IMR-90 (cell line): ENCODE results near the gene EPM2AIP1. TPM values are rescaled to one million over a fixed set of nuclear protein-coding genes. Genes with fewer than 3 reads are reported as not detected.

Experiments used
- ATAC-seq: fragments of 200-7000 bp; cut with Tn5 transposase; 2 replicates; pipeline ENCODE4 v1.9.1; 2020; ENCODE audit warnings: low read depth, mild to moderate bottlenecking, moderate library complexity
- BruUV-seq: library from RNA; stranded (reverse); fragments of 400-500 nt; replicated peaks from 2 replicates; lab custom pipeline; 2021; lab: Mats Ljungman, UMichigan
- CTCF ChIA-PET: fragments of 300-600 bp; formaldehyde crosslinking; extraction: SDS; loops from one replicate; lab custom pipeline; 2021; ENCODE audit warnings: antibody characterized with exemption; lab: Yijun Ruan, JAX
- POLR2A ChIA-PET: fragments of 300-600 bp; sonication (Branson Sonifier 250); formaldehyde crosslinking; loops from one replicate; lab custom pipeline; 2022; ENCODE audit warnings: antibody characterized with exemption; ENCODE audit not compliant: unreplicated experiment; lab: Charles Lee
- DNase-seq: peaks from one replicate; pipeline ENCODE4 v3.0.0; 2013
- H2AFZ ChIP-seq: replicated peaks from 2 replicates; pipeline ENCODE3; 2013; ENCODE audit warnings: low read length, mild to moderate bottlenecking; ENCODE audit not compliant: poor library complexity
- H2AK5ac ChIP-seq: 2 replicates; pipeline ENCODE4 v1.6.1; 2013; ENCODE audit warnings: low read depth, low read length, inconsistent platforms
- H2AK9ac ChIP-seq: replicated peaks from 2 replicates; pipeline ENCODE3; 2013; ENCODE audit warnings: mild to moderate bottlenecking, low read depth, low read length, moderate library complexity; ENCODE audit not compliant: poor library complexity
- H2BK120ac ChIP-seq: 2 replicates; pipeline ENCODE4 v1.6.1; 2013; ENCODE audit warnings: low read depth, low read length, inconsistent platforms
- H2BK15ac ChIP-seq: 3 replicates; pipeline ENCODE4 v1.6.1; 2013; ENCODE audit warnings: low read depth, low read length, inconsistent platforms
- H2BK20ac ChIP-seq: 2 replicates; pipeline ENCODE4 v1.6.1; 2013; ENCODE audit warnings: low read depth, mild to moderate bottlenecking, inconsistent platforms, low read length, moderate library complexity
- H2BK5ac ChIP-seq: 2 replicates; pipeline ENCODE4 v1.6.1; 2013; ENCODE audit warnings: mild to moderate bottlenecking, low read depth, low read length, inconsistent platforms; ENCODE audit not compliant: poor library complexity, severe bottlenecking
- H3K14ac ChIP-seq: replicated peaks from 2 replicates; pipeline ENCODE4 v1.6.1; 2013; ENCODE audit warnings: low read depth, low read length, inconsistent platforms
- H3K18ac ChIP-seq: 2 replicates; pipeline ENCODE4 v1.6.1; 2013; ENCODE audit warnings: low read depth, low read length, control low read depth
- H3K23ac ChIP-seq: 2 replicates; pipeline ENCODE4 v1.6.1; 2013; ENCODE audit warnings: low read depth, low read length, inconsistent platforms
- H3K27ac ChIP-seq: 2 replicates; pipeline ENCODE4 v1.5.1; 2013; ENCODE audit warnings: mild to moderate bottlenecking, control low read depth, low read length; ENCODE audit not compliant: insufficient read depth
- H3K27me3 ChIP-seq: 2 replicates; pipeline ENCODE4 v1.6.1; 2013; ENCODE audit warnings: low read length; ENCODE audit not compliant: control insufficient read depth, insufficient read depth
- H3K36me3 ChIP-seq: 2 replicates; pipeline ENCODE4 v1.6.1; 2013; ENCODE audit warnings: low read length, mixed read lengths; ENCODE audit not compliant: control insufficient read depth, insufficient read depth
- H3K4ac ChIP-seq: 2 replicates; pipeline ENCODE4 v1.6.1; 2013; ENCODE audit warnings: low read depth, low read length, inconsistent platforms
- H3K4me1 ChIP-seq: 2 replicates; pipeline ENCODE4 v1.6.1; 2013; ENCODE audit warnings: low read length, mixed read lengths; ENCODE audit not compliant: control insufficient read depth, insufficient read depth
- H3K4me2 ChIP-seq: 2 replicates; pipeline ENCODE4 v1.6.1; 2013; ENCODE audit warnings: low read depth, mild to moderate bottlenecking, control low read depth, low read length, moderate library complexity
- H3K4me3 ChIP-seq: 2 replicates; pipeline ENCODE4 v1.5.1; 2013; ENCODE audit warnings: low read depth, mild to moderate bottlenecking, control low read depth, low read length, moderate library complexity; ENCODE audit not compliant: insufficient read depth
- H3K56ac ChIP-seq: 2 replicates; pipeline ENCODE4 v1.6.1; 2013; ENCODE audit warnings: low read length, inconsistent platforms; ENCODE audit not compliant: insufficient read depth; ENCODE audit errors: extremely low read depth
- H3K79me1 ChIP-seq, 2 experiments: 2 replicates each; pipeline ENCODE4 v1.6.1; 2013; ENCODE audit warnings: low read length in 2 of 2, inconsistent platforms in 1 of 2, low read depth in 1 of 2
- H3K9ac ChIP-seq: 2 replicates; pipeline ENCODE4 v1.6.1; 2013; ENCODE audit warnings: low read depth, low read length, control low read depth
- H3K9me1 ChIP-seq: 2 replicates; pipeline ENCODE4 v1.6.1; 2013; ENCODE audit warnings: low read length, inconsistent platforms; ENCODE audit not compliant: insufficient read depth
- H3K9me3 ChIP-seq: 2 replicates; pipeline ENCODE4 v1.6.1; 2013; ENCODE audit warnings: low read length; ENCODE audit not compliant: control insufficient read depth, insufficient read depth
- H4K20me1 ChIP-seq: 2 replicates; pipeline ENCODE4 v1.6.1; 2013; ENCODE audit warnings: low read length, inconsistent platforms; ENCODE audit not compliant: insufficient read depth
- H4K5ac ChIP-seq: 2 replicates; pipeline ENCODE4 v1.6.1; 2013; ENCODE audit warnings: mild to moderate bottlenecking, low read depth, low read length, control low read depth
- H4K8ac ChIP-seq, 2 experiments: 2 replicates each; pipeline ENCODE4 v1.6.1; 2013; ENCODE audit warnings: low read depth in 2 of 2, low read length in 2 of 2, control low read depth in 1 of 2, inconsistent platforms in 1 of 2
- H4K91ac ChIP-seq: 2 replicates; pipeline ENCODE4 v1.6.1; 2013; ENCODE audit warnings: low read depth, low read length, inconsistent platforms; ENCODE audit not compliant: insufficient read depth
- MAFK ChIP-seq: IDR thresholded peaks from 2 replicates; pipeline ENCODE4 v1.6.1; 2012; ENCODE audit warnings: low read depth, low read length, improper control_type of control experiment
- POLR2A ChIP-seq: IDR thresholded peaks from 2 replicates; pipeline ENCODE4 v1.6.1; 2012; ENCODE audit warnings: mild to moderate bottlenecking, low read depth, low read length
- whole genome bisulfite sequencing, 2 experiments: methylation state at CpG; one replicate each; pipeline versions ENCODE4 v1.1.5 to v1.1.7; 2013; ENCODE audit warnings: missing lambda C conversion rate in 2 of 2; ENCODE audit not compliant: insufficient read length in 1 of 2; ENCODE audit errors: extremely low coverage in 2 of 2; 5-methylcytosine and 5-hydroxymethylcytosine counted together
- dilution Hi-C: fragments of 300-500 bp; cut with HindIII; formaldehyde crosslinking; loops from one replicate; pipeline ENCODE4 v1.14.3; 2018; ENCODE audit warnings: low sequenced_read_pairs; ENCODE audit not compliant: unreplicated experiment
- in situ Hi-C: fragments of 300-500 bp; cut with MboI; formaldehyde crosslinking; loops from 3 replicates; pipeline ENCODE4 v1.14.3; 2019; ENCODE audit warnings: low sequenced_read_pairs, inconsistent platforms, mixed read lengths
- intact Hi-C: fragments of 100-400 bp; cut with micrococcal nuclease; formaldehyde crosslinking; loops from 2 replicates; pipeline ENCODE4 v1.10.0; 2022
- polyA plus RNA-seq, 3 experiments: library from polyadenylated mRNA; depleted of rRNA; stranded (reverse); fragments of >200 nt; gene quantifications; 2 replicates each; pipeline ENCODE4 v1.2.3, GENCODE V29; 2012; ENCODE audit warnings: low replicate concordance in 1 of 3
- total RNA-seq: library from RNA; depleted of rRNA; stranded (reverse); fragments of >200 nt; gene quantifications from 2 replicates; pipeline ENCODE4 v1.2.3, GENCODE V29; 2012
- TF ChIP-seq, protein P1 (sequence below): fragments of 150-350 bp; IDR thresholded peaks from 2 replicates; pipeline ENCODE4 v1.6.1; 2017; ENCODE audit warnings: mild to moderate bottlenecking, antibody characterized with exemption, low read length, low read depth

The EPM2AIP1 gene
- total and polyA plus RNA-seq, 2 of the 4 experiments (the other 2 are of a cell fraction): 6.4 to 13.4 TPM

DNA sequence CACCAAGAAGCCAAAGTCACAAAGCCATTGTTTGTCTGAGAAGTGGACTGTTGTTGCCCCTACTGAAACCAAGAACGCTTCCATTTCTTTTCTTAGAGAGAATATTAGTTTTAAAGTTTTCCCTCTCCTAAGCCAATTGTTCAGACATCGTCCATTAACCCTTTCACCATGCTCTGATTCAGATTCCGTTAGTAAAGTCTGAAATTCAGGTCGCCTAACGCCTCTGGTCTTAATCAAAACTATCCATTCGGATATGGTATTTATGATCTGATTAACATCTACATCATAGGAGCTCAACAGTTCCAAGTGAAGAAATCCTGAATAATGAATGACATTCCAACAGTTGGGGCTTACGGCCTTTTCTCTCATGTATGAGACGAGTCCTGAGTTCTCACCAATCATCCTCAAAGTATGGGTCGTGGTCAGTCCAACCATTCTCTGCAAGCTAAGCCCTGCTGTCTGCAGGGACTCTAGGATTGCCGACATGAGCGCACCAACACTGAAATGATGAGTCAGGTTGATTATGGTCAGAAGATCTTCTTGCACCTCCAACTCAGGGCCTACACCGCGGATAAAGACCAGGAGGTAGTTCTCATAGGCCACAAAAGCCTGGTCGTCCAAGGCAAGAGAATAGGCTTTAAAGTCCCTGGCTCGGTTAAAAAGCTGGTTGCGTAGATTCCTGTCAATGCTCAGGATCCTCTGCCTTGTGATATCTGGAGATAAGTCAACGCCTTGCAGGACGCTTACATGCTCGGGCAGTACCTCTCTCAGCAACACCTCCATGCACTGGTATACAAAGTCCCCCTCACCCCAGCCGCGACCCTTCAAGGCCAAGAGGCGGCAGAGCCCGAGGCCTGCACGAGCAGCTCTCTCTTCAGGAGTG lies 767 bp downstream of the EPM2AIP1 start:
- CTCF ChIA-PET: interaction anchor here (1.0 to 1.4 kb wide), 2 partner anchors 119 to 263 kb away, joined by 3 read pairs; no protein-coding TSS in a partner anchor
- peak overlapping the region; percentile 63 for H3K4me3 ChIP-seq
- WGBS, 2 experiments: 0% methylated on average over 5 of the region's 24 CpGs; no CpG with 5 or more reads in 1 of the 2 experiments
- peak overlapping the region; percentile 9; the same call in 1 of the 3 replicates for H2BK15ac ChIP-seq
- peak overlapping the region; percentile 90 for H2BK5ac ChIP-seq
- H4K5ac ChIP-seq: peak overlapping the region; percentile 71
- H4K91ac ChIP-seq: peak overlapping the region; percentile 86
- no peaks in the 10 kb centered on the region for H3K9me3 ChIP-seq
- DNase-seq (peak; percentile 74), ATAC-seq (no peak)
- H3K9ac ChIP-seq: peak overlapping the region; percentile 87
- TF ChIP-seq, protein P1, sequence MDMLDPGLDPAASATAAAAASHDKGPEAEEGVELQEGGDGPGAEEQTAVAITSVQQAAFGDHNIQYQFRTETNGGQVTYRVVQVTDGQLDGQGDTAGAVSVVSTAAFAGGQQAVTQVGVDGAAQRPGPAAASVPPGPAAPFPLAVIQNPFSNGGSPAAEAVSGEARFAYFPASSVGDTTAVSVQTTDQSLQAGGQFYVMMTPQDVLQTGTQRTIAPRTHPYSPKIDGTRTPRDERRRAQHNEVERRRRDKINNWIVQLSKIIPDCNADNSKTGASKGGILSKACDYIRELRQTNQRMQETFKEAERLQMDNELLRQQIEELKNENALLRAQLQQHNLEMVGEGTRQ: no peak
- TF ChIP-seq POLR2A: no peak
- peak; percentile 92 for TF ChIP-seq MAFK
- BruUV-seq: TSS peak; percentile 40
- in situ Hi-C loops (no loop called here), dilution Hi-C loops (no loop called here), intact Hi-C loops (loop anchor here (2.0 kb wide), 1 partner anchor 263 kb away; no protein-coding TSS in a partner anchor)
- peak overlapping the region; percentile 97 for H3K14ac ChIP-seq
- peak overlapping the region; percentile 65 for H3K18ac ChIP-seq
- peak overlapping the region; percentile 40; the same call in 1 of the 2 replicates for H2BK20ac ChIP-seq
- H3K9me1 ChIP-seq: no peaks in the 10 kb centered on the region
- peak overlapping the region; percentile 90 for H3K27ac ChIP-seq
- peak overlapping the region; percentile 97 for H2AK9ac ChIP-seq
- peak overlapping the region; percentile 36 to 88 for H4K8ac ChIP-seq
- H3K79me1 ChIP-seq: peaks cover 3 to 46% of the 10 kb centered on the region in 2 experiments
- H3K4ac ChIP-seq: peak overlapping the region; percentile 87
- peaks cover 22% of the 10 kb centered on the region; the same call in 1 of the 2 replicates for H4K20me1 ChIP-seq
- POLR2A ChIA-PET: interaction anchor here (1.2 kb wide), 1 partner anchor 20 kb away, joined by 3 read pairs; no protein-coding TSS in a partner anchor
- peak overlapping the region; percentile 76 for H2BK120ac ChIP-seq
- H3K27me3 ChIP-seq: no peaks in the 10 kb centered on the region
- peak overlapping the region; percentile 96 for H2AFZ ChIP-seq
- peak overlapping the region; percentile 93 for H3K4me2 ChIP-seq
- H3K56ac ChIP-seq: peak overlapping the region; percentile 78
- H3K4me1 ChIP-seq: peaks cover 3% of the 10 kb centered on the region; the same call in 1 of the 2 replicates
- H3K36me3 ChIP-seq: peaks cover 1% of the 10 kb centered on the region; the same call in 1 of the 2 replicates
- peak overlapping the region; percentile 99 for H3K23ac ChIP-seq
- peak overlapping the region; percentile 82 for H2AK5ac ChIP-seq
